SK-N-SH (cell line): ENCODE measurements around the gene PGBD2.

Source experiments
- CTCF ChIP-seq: fragments of 200-600 bp; sonication (generic); IDR thresholded peaks from 2 replicates; pipeline ENCODE4 v1.6.1; 2017; ENCODE audit warnings: antibody characterized with exemption, mild to moderate bottlenecking, moderate library complexity
- POLR2AphosphoS5 ChIP-seq: IDR thresholded peaks from 2 replicates; pipeline ENCODE4 v1.6.1; 2012; ENCODE audit warnings: low read depth, low read length
- RCOR1 ChIP-seq: fragments of 150-350 bp; IDR thresholded peaks from 2 replicates; pipeline ENCODE4 v1.6.1; 2017; ENCODE audit warnings: antibody characterized with exemption, low read length
- SMC3 ChIP-seq: IDR thresholded peaks from 2 replicates; pipeline ENCODE4 v1.6.1; 2012; ENCODE audit warnings: low read depth, low read length, improper control_type of control experiment
- TAF1 ChIP-seq: IDR thresholded peaks from 2 replicates; pipeline ENCODE4 v1.6.1; 2012; ENCODE audit warnings: low read depth, mild to moderate bottlenecking, low read length, moderate library complexity, borderline replicate concordance
- TEAD4 ChIP-seq: IDR thresholded peaks from 2 replicates; pipeline ENCODE4 v1.4.0; 2012; ENCODE audit warnings: mild to moderate bottlenecking, borderline replicate concordance; ENCODE audit not compliant: insufficient read depth
- YY1 ChIP-seq: IDR thresholded peaks from 2 replicates; pipeline ENCODE4 v1.4.0; 2012; ENCODE audit warnings: low read depth, mild to moderate bottlenecking

DNA sequence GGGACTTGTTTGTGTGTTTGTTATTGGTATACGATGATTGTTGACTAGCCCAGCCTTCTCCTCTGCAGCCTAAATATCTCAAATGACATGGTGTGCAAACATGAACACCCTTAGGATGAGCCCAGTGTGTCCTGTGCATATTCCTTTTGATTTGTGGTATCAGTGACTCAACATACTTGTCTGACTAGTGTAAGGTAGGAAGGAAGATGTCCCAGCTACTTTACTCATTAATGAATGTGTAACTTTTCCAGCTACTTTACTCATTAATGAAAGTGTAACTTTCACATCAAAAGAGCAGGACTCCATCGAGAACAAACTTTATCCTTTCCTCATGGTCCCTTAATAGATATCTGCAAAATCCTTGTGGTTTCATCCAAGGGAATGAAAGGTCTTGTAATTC, 44.4 kb upstream of the PGBD2 start:
- TF ChIP-seq POLR2AphosphoS5 (no peak), RCOR1 (no peak), TEAD4 (no peak), TAF1 (no peak), YY1 (no peak), CTCF (no peak), SMC3 (no peak)
